Esophagus squamous epithelium (tissue), 5 donors: Measurements from ENCODE around the gene SLC25A36. TPM values are rescaled to one million over a fixed set of nuclear protein-coding genes. Genes with fewer than 3 reads are reported as not detected.
"Not testable (repeated sequence)": the region's sequence is repeated elsewhere in the genome, so short reads cannot be mapped to it uniquely, and the experiment has no call there.

Source experiments
- DNase-seq: peaks from one replicate; lab custom pipeline; 2025; lab: John Stamatoyannopoulos, UW
- H3K27ac ChIP-seq, 4 donors: fragments of 200-600 bp; sonication (generic); one replicate each; pipeline ENCODE4 v1.5.1; 2016 to 2019; ENCODE audit warnings: mild to moderate bottlenecking in 1 of 4
- H3K27me3 ChIP-seq, 4 donors: fragments of 200-600 bp; sonication (generic); 1 replicate in 3 of 4; 2 replicates in 1 of 4; pipeline versions ENCODE4 v1.5.1 to v1.6.0; 2017 to 2021; ENCODE audit warnings: antibody characterized with exemption in 1 of 4
- H3K36me3 ChIP-seq, 3 donors: fragments of 200-600 bp; sonication (generic); one replicate each; pipeline ENCODE4 v1.5.1; 2016 to 2019
- H3K4me1 ChIP-seq, 3 donors: fragments of 200-600 bp; sonication (generic); one replicate each; pipeline ENCODE4 v1.5.1; 2017 to 2019
- H3K4me3 ChIP-seq, 4 donors: fragments of 200-600 bp; sonication (generic); 1 replicate in 3 of 4; 2 replicates in 1 of 4; pipeline ENCODE4 v1.5.1; 2016 to 2019; ENCODE audit warnings: mild to moderate bottlenecking in 2 of 4, moderate library complexity in 1 of 4
- H3K9me3 ChIP-seq, 3 donors: fragments of 200-600 bp; sonication (generic); one replicate each; pipeline ENCODE4 v1.5.1; 2016 to 2019
- POLR2A ChIP-seq, 4 donors: fragments of 450-650 bp; IDR thresholded peaks; one replicate each; pipeline ENCODE4 v1.6.1; 2017; ENCODE audit warnings: antibody characterized with exemption in 4 of 4, mild to moderate bottlenecking in 4 of 4, moderate library complexity in 3 of 4
- WGBS, 2 donors: methylation state at CpG; one replicate each; pipeline ENCODE4 v1.1.5; 2018; 5-methylcytosine and 5-hydroxymethylcytosine counted together
- intact Hi-C: fragments of 100-400 bp; cut with DNase I; formaldehyde crosslinking; loops from one replicate; pipeline ENCODE4 v1.15.0; 2022
- total RNA-seq, 4 donors: library from RNA; depleted of rRNA; stranded (reverse); fragments of >200 nt; gene quantifications; one replicate each; pipeline ENCODE4 v1.1.0, GENCODE V29; 2016
- TF ChIP-seq, protein P1 (sequence below), 6 experiments: fragments of 450-650 bp in 4 of 6; fragments of 200-600 bp in 2 of 6; sonication (generic) in 2 of 6; IDR thresholded peaks; one replicate each; pipeline ENCODE4 v1.5.1; 2016 to 2019; ENCODE audit warnings: antibody characterized with exemption in 6 of 6, mild to moderate bottlenecking in 4 of 6, moderate library complexity in 4 of 6
- donor health status: DM: yes; HTN: yes; CAD: no.

Gene SLC25A36
- total RNA-seq, 4 donors from 2014 or later: 9.9 to 49.0 (median 22.1) TPM

DNA sequence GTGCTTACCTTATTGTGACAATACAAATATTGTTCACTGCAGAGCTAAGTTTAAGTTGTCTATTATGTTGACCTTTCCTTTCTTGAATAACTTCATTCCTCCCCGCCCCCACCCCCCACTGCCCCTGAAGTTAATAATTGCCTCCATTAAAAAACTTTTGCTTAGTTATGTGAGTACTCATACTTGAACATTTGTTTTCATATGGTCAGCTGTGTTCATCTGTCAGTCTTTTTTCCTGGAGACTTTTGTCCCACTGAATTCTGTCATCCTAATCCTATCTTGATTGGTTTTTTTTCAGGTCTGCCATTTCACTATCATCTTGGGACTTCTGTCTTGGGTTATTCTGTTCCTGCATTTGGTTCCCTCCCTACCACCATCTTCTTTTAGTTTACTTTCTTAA lies 8.5 kb downstream of the SLC25A36 start:
- no peak for TF ChIP-seq POLR2A (IDR thresholded peaks at IDR 0.05)
- TF ChIP-seq, protein P1, sequence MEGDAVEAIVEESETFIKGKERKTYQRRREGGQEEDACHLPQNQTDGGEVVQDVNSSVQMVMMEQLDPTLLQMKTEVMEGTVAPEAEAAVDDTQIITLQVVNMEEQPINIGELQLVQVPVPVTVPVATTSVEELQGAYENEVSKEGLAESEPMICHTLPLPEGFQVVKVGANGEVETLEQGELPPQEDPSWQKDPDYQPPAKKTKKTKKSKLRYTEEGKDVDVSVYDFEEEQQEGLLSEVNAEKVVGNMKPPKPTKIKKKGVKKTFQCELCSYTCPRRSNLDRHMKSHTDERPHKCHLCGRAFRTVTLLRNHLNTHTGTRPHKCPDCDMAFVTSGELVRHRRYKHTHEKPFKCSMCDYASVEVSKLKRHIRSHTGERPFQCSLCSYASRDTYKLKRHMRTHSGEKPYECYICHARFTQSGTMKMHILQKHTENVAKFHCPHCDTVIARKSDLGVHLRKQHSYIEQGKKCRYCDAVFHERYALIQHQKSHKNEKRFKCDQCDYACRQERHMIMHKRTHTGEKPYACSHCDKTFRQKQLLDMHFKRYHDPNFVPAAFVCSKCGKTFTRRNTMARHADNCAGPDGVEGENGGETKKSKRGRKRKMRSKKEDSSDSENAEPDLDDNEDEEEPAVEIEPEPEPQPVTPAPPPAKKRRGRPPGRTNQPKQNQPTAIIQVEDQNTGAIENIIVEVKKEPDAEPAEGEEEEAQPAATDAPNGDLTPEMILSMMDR (IDR thresholded peaks at IDR 0.05): no peak
- Histone ChIP-seq H3K36me3 (no peaks in the 10 kb centered on the region), H3K9me3 (no peaks in the 10 kb centered on the region), H3K27me3 (no peaks in the 10 kb centered on the region), H3K4me1 (peaks cover 0 to 48% (median 9%) of the 10 kb centered on the region in 3 donors), H3K27ac (no peak overlapping the region), H3K4me3 (no peak overlapping the region)
- intact Hi-C loops: no loop called here
- WGBS, 2 donors: 93 to 94% methylated on average over 1 of the region's 1 CpG
- no peak for DNase-seq

DNA sequence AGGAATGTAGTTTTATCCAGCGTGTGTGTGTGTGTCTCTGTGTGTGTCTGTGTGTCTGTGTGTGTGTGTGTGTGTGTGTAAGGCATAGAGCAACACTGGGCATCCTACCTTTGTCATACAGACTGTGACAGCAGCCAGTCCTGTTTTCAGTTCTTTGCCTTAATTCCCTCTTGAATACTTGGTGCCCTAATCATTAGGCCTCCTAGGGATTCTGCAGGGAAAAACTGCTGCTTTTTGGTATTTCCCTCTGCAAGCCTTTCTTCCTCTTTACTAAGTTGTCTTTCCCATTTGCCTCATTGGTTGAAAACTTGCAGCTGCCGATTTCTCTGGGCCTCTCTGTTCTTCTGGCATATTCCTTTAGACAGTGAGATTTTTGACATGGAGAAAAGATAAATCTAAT lies 9.2 kb downstream of the SLC25A36 start:
- no peaks in the 10 kb centered on the region for H3K27me3 ChIP-seq
- DNase-seq: no peak
- no peak overlapping the region for H3K27ac ChIP-seq
- peaks cover 0 to 42% (median 9%) of the 10 kb centered on the region in 3 donors for H3K4me1 ChIP-seq
- no peak overlapping the region for H3K4me3 ChIP-seq
- 58 to 59% methylated on average over 2 of the region's 2 CpGs for WGBS, 2 donors
- TF ChIP-seq, protein P1 (IDR thresholded peaks at IDR 0.05): no peak
- no peak for TF ChIP-seq POLR2A (IDR thresholded peaks at IDR 0.05)
- H3K36me3 ChIP-seq: no peaks in the 10 kb centered on the region
- no peaks in the 10 kb centered on the region for H3K9me3 ChIP-seq
- intact Hi-C loops: no loop called here

DNA sequence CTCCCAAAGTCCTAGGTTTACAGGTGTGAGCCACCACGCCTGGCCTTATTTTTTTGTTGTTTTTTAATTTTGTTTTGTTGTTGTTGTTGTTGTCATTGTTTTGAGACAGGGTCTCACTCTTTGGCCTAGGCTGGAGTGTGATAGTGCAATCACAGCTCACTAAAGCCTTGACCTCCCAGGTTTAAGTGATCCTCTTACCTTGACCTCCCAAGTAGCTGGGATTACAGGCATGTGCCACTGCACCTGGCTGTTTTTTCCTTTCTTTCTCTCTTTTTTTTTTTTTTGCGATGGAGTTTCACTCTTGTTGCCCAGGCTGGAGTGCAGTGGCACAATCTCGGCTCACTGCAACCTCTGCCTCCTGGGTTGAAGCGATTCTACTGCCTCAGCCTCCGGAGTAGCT lies 10.1 kb downstream of the SLC25A36 start:
- H3K4me3 ChIP-seq, intact Hi-C loops, H3K27ac ChIP-seq, DNase-seq, H3K9me3 ChIP-seq, H3K27me3 ChIP-seq, H3K36me3 ChIP-seq: not testable (repeated sequence)
- H3K4me1 ChIP-seq: peaks cover 0 to 35% (median 9%) of the 10 kb centered on the region in 3 donors
- 87 to 97% methylated on average over 5 of the region's 5 CpGs for WGBS, 2 donors

DNA sequence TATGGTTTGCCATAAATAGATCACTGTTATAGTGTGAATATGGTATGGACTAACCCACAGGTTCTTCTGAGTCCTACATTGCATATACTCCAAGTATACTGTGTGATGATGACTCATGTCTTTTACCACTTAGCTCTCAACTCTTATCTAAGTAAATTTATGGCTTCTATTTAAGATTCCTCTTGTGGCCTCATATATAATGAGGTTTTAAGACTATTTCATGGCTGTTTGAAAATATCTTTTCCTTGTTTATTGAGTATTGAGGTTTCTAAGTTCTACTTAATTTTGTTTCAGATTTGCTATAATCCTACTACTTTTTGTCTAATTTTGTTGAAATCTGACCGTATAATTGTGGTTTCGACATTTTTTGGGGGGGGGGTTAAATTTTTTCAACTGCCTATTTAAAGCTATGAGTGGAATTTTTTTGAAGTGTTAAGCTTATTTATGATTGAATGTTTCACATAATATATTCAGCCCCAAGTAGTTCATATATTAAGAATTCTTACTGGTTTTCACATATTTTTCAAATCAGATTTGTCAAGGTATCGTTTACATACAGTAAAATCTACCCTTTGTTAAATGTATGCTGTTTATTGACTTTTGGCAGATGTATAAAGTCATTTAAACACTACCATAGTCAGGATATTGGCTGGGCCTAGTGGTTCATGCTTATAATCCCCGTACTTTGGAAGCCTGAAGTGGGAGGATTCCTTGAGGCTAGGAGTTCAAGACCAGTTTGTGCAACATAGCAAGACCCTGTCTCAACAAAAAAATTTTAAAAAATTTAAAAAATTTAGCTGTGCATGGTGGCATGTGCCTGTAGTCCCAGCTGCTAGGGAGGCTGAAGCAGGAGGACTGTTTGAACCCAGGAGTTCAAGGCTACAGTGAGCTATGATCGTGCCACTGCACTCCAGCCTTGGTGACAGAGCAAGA lies 11.7 kb downstream of the SLC25A36 start:
- 84 to 90% methylated on average over 5 of the region's 5 CpGs for WGBS, 2 donors
- H3K4me1 ChIP-seq: peaks cover 0 to 32% (median 9%) of the 10 kb centered on the region in 3 donors
- no peak overlapping the region for H3K4me3 ChIP-seq
- no peak overlapping the region for H3K27ac ChIP-seq
- intact Hi-C loops: no loop called here
- TF ChIP-seq POLR2A (IDR thresholded peaks at IDR 0.05): no peak
- TF ChIP-seq, protein P1 (IDR thresholded peaks at IDR 0.05): no peak
- peaks cover 0 to 12% (median 0%) of the 10 kb centered on the region in 3 donors for H3K36me3 ChIP-seq
- no peaks in the 10 kb centered on the region for H3K27me3 ChIP-seq
- no peaks in the 10 kb centered on the region for H3K9me3 ChIP-seq
- no peak for DNase-seq

DNA sequence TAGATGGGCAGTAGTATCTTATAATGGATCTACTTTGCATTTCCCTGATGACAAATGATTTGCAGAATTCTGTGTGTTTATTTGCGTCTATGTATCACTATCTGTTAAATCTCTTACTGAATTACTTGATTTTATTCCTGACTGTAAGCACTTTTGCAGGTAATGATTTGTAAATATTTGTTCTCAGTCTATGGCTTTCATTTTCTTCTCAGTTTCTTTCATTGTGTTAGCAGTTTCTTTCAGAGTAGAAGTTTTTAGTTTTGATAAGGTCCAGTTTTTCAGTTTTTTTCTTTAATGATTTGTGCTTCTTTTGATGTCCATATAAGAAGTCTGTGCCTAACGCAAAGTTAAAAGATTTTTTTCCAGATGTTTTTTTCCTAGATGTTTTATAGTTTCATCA lies 12.9 kb downstream of the SLC25A36 start:
- intact Hi-C loops: no loop called here

More for the DNA sequence above, 12.9 kb downstream of the SLC25A36 start:
- Histone ChIP-seq H3K9me3 (no peaks in the 10 kb centered on the region), H3K4me3 (no peak overlapping the region), H3K4me1 (peaks cover 0 to 19% (median 9%) of the 10 kb centered on the region in 3 donors), H3K27ac (no peak overlapping the region), H3K27me3 (no peaks in the 10 kb centered on the region), H3K36me3 (peaks cover 0 to 23% (median 0%) of the 10 kb centered on the region in 3 donors)
- 67 to 86% methylated on average over 2 of the region's 2 CpGs for WGBS, 2 donors
- no peak for TF ChIP-seq POLR2A (IDR thresholded peaks at IDR 0.05)
- TF ChIP-seq, protein P1 (IDR thresholded peaks at IDR 0.05): no peak
- DNase-seq: no peak
